ENCODE results near the gene LLGL1. TPM values are rescaled to one million over a fixed set of nuclear protein-coding genes. Genes with fewer than 3 reads are reported as not detected.
A peak's percentile ranks its signal among the peaks of the same experiment; 100 is the strongest.

The LLGL1 gene
- total RNA-seq, 1 experiment from 2014 or later = 44.3 TPM

GRCh38 chr17:18245038-18245776 is 19.8 kb downstream of the LLGL1 start:
- no peaks in the 10 kb centered on the region for H3K9me3 ChIP-seq (ENCODE audit: control insufficient read depth in 1 of 2, insufficient read depth in 1 of 2, low read depth in 1 of 2, low read length in 2 of 2)
- no peak overlapping the region for H3K4me2 ChIP-seq (ENCODE audit: low read length)
- H3K79me2 ChIP-seq (ENCODE audit: insufficient read depth, low read length) = no peaks in the 10 kb centered on the region

More at GRCh38 chr17:18245038-18245776, 19.8 kb downstream of the LLGL1 start:
- Histone ChIP-seq H3K27ac (ENCODE audit: low read depth, low read length) (no peak overlapping the region), H2AFZ (ENCODE audit: low read depth, low read length, poor library complexity, severe bottlenecking) (no peak overlapping the region), H3K4me3 (replicated peaks in 1 of 2; ENCODE audit: low read depth in 1 of 2, low read length in 2 of 2) (no peak overlapping the region), H3K9me2 (ENCODE audit: insufficient read depth) (no peaks in the 10 kb centered on the region), H3K9ac (ENCODE audit: low read length) (no peak overlapping the region), H3K36me3 (ENCODE audit: control insufficient read depth in 1 of 2, insufficient read depth in 2 of 2, low read length in 2 of 2) (peaks cover 17 to 38% of the 10 kb centered on the region in 2 experiments), H3K4me1 (ENCODE audit: control insufficient read depth in 1 of 2, insufficient read depth in 2 of 2, low read length in 2 of 2) (peaks cover 0 to 12% of the 10 kb centered on the region in 2 experiments; a peak in 2 of 4 replicates), H3K27me3 (ENCODE audit: insufficient read depth, low read length) (no peaks in the 10 kb centered on the region), H4K20me1 (ENCODE audit: insufficient read depth) (peaks cover 6% of the 10 kb centered on the region; the same call in 1 of the 2 replicates)
- intact Hi-C loops (cut with micrococcal nuclease) = no loop called here
- ChIA-PET POLR2A (no interaction called here), CTCF (no interaction called here), RAD21 (ENCODE audit: low non-redundant PET in 1 of 2, low total read pairs in 2 of 2, uncharacterized antibody in 2 of 2, unreplicated experiment in 2 of 2) (no interaction called here)
- TSS peak; percentile 72 for BruUV-seq (replicated peaks)
- DNase-seq (ENCODE audit: low read depth, low spot score) (no peak), ATAC-seq (no peak)
- no peak for TF ChIP-seq EZH2 (IDR thresholded peaks at IDR 0.05)
- no peak for TF ChIP-seq ELF1 (IDR thresholded peaks at IDR 0.05; ENCODE audit: borderline replicate concordance, low read depth)
- TF ChIP-seq, protein P1, sequence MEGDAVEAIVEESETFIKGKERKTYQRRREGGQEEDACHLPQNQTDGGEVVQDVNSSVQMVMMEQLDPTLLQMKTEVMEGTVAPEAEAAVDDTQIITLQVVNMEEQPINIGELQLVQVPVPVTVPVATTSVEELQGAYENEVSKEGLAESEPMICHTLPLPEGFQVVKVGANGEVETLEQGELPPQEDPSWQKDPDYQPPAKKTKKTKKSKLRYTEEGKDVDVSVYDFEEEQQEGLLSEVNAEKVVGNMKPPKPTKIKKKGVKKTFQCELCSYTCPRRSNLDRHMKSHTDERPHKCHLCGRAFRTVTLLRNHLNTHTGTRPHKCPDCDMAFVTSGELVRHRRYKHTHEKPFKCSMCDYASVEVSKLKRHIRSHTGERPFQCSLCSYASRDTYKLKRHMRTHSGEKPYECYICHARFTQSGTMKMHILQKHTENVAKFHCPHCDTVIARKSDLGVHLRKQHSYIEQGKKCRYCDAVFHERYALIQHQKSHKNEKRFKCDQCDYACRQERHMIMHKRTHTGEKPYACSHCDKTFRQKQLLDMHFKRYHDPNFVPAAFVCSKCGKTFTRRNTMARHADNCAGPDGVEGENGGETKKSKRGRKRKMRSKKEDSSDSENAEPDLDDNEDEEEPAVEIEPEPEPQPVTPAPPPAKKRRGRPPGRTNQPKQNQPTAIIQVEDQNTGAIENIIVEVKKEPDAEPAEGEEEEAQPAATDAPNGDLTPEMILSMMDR (IDR thresholded peaks at IDR 0.05 in 2 of 3, conservative IDR thresholded peaks at IDR 0.05 in 1 of 3; ENCODE audit: borderline replicate concordance in 1 of 3, insufficient read depth in 1 of 3, low read depth in 2 of 3, low read length in 2 of 3) = no peak
- TF ChIP-seq JUND (IDR thresholded peaks at IDR 0.05) = no peak
- TF ChIP-seq POLR2AphosphoS5 (IDR thresholded peaks at IDR 0.05; ENCODE audit: low read depth, low read length) = no peak
